B cell (primary cell): ENCODE results near the gene ARHGAP22. TPM values are rescaled to one million over a fixed set of nuclear protein-coding genes. Genes with fewer than 3 reads are reported as not detected.
A peak's percentile ranks its signal among the peaks of the same experiment; 100 is the strongest.

ENCODE experiments used
- ATAC-seq: fragments of 200-7000 bp; cut with Tn5 transposase; one replicate; pipeline ENCODE4 v1.10.0; 2021; ENCODE audit warnings: low read depth, mild to moderate bottlenecking, moderate number of reproducible peaks, moderate library complexity
- CTCF ChIA-PET: fragments of 350-600 bp; sonication (Branson Sonifier 250); formaldehyde crosslinking; loops from one replicate; lab custom pipeline; 2021; ENCODE audit warnings: antibody characterized with exemption, inconsistent platforms; lab: Charles Lee
- POLR2A ChIA-PET: fragments of 350-600 bp; sonication (Branson Sonifier 250); formaldehyde crosslinking; loops from one replicate; lab custom pipeline; 2021; ENCODE audit warnings: antibody characterized with exemption; lab: Charles Lee
- DNase-seq: peaks from one replicate; pipeline ENCODE4 v3.0.0; 2013
- H2AFZ ChIP-seq: 2 replicates; pipeline ENCODE4 v1.6.1; 2012; ENCODE audit warnings: mild to moderate bottlenecking, low read depth, low read length; ENCODE audit not compliant: insufficient read depth, poor library complexity, severe bottlenecking
- H3K27ac ChIP-seq, 2 donors: 1 replicate in 1 of 2; 2 replicates in 1 of 2; pipeline ENCODE4 v1.5.1; 2012 to 2013; ENCODE audit warnings: low read length in 2 of 2, mild to moderate bottlenecking in 2 of 2, moderate library complexity in 1 of 2
- H3K27me3 ChIP-seq, 4 experiments: fragments of 200-600 bp in 1 of 4; sonication (generic) in 1 of 4; replicated peaks in 1 of 4; 1 replicate in 2 of 4; 2 replicates in 2 of 4; pipeline versions ENCODE4 v1.6.1 to v1.7.0; 2013 to 2016; ENCODE audit warnings: low read length in 3 of 4, mild to moderate bottlenecking in 2 of 4, mixed read lengths in 1 of 4, moderate library complexity in 1 of 4; ENCODE audit not compliant: insufficient read depth in 4 of 4, control insufficient read depth in 3 of 4; ENCODE audit errors: control extremely low read depth in 1 of 4
- H3K36me3 ChIP-seq, 2 experiments: replicated peaks in 1 of 2; 1 replicate in 1 of 2; 2 replicates in 1 of 2; pipeline versions ENCODE4 v1.6.1 to v1.7.1; 2013; ENCODE audit warnings: low read length in 1 of 2; ENCODE audit not compliant: insufficient read depth in 2 of 2, control insufficient read depth in 1 of 2; ENCODE audit errors: control extremely low read depth in 1 of 2, extremely low read depth in 1 of 2
- H3K4me1 ChIP-seq, 2 donors: fragments of 200-600 bp in 1 of 2; sonication (generic) in 1 of 2; 1 replicate in 1 of 2; 2 replicates in 1 of 2; pipeline versions ENCODE4 v1.5.1 to v1.6.1; 2013 to 2017; ENCODE audit warnings: low read length in 2 of 2; ENCODE audit not compliant: control insufficient read depth in 2 of 2, insufficient read depth in 2 of 2
- H3K4me2 ChIP-seq: replicated peaks from 2 replicates; pipeline ENCODE3; 2012; ENCODE audit warnings: mild to moderate bottlenecking, low read depth, low read length; ENCODE audit not compliant: poor library complexity, severe bottlenecking
- H3K4me3 ChIP-seq, 5 experiments: fragments of 200-600 bp in 1 of 5; sonication (generic) in 1 of 5; 1 replicate in 3 of 5; 2 replicates in 2 of 5; pipeline versions ENCODE4 v1.5.1 to v1.7.0; 2011 to 2016; ENCODE audit warnings: low read length in 4 of 5, mild to moderate bottlenecking in 4 of 5, low read depth in 2 of 5, control low read depth in 1 of 5, moderate library complexity in 1 of 5; ENCODE audit not compliant: insufficient read depth in 1 of 5; ENCODE audit errors: control extremely low read depth in 1 of 5, extremely low read depth in 1 of 5
- H3K79me2 ChIP-seq: fragments of 200-600 bp; sonication (generic); one replicate; pipeline ENCODE4 v1.6.0; 2016; ENCODE audit warnings: low read length; ENCODE audit not compliant: control insufficient read depth, insufficient read depth
- H3K9ac ChIP-seq: fragments of 200-600 bp; sonication (generic); 2 replicates; pipeline ENCODE4 v1.6.1; 2017; ENCODE audit warnings: mild to moderate bottlenecking, low read length, moderate library complexity
- H3K9me3 ChIP-seq, 3 donors: one replicate each; pipeline versions ENCODE4 v1.6.1 to v1.7.1; 2013; ENCODE audit warnings: low read length in 2 of 3; ENCODE audit not compliant: control insufficient read depth in 2 of 3, insufficient read depth in 1 of 3; ENCODE audit errors: control extremely low read depth in 1 of 3
- H4K20me1 ChIP-seq: 2 replicates; pipeline ENCODE4 v1.6.0; 2012; ENCODE audit warnings: mild to moderate bottlenecking, low read length; ENCODE audit not compliant: insufficient read depth, control insufficient read depth, poor library complexity, severe bottlenecking
- H3K27ac Mint-ChIP-seq: one replicate; pipeline ENCODE4 v1.8.0; 2021; ENCODE audit warnings: mixed read lengths
- H3K27me3 Mint-ChIP-seq: one replicate; pipeline ENCODE4 v1.8.0; 2021; ENCODE audit warnings: mixed read lengths
- H3K4me1 Mint-ChIP-seq: one replicate; pipeline ENCODE4 v1.8.0; 2021; ENCODE audit warnings: mixed read lengths
- H3K4me3 Mint-ChIP-seq: one replicate; pipeline ENCODE4 v1.8.0; 2021; ENCODE audit warnings: mixed read lengths
- H3K9me3 Mint-ChIP-seq: one replicate; pipeline ENCODE4 v1.8.0; 2022; ENCODE audit warnings: mixed read lengths; ENCODE audit not compliant: insufficient read depth
- EZH2 ChIP-seq: IDR thresholded peaks from 2 replicates; pipeline ENCODE4 v1.6.1; 2012; ENCODE audit warnings: borderline replicate concordance, low read depth, mild to moderate bottlenecking, moderate library complexity, low read length; ENCODE audit not compliant: insufficient read depth, poor library complexity, severe bottlenecking
- WGBS: methylation state at CpG from one replicate; pipeline ENCODE4 v1.1.5; 2013; ENCODE audit warnings: missing lambda C conversion rate; ENCODE audit not compliant: insufficient coverage; 5-methylcytosine and 5-hydroxymethylcytosine counted together
- intact Hi-C: fragments of 100-400 bp; cut with micrococcal nuclease; formaldehyde crosslinking; loops from one replicate; pipeline ENCODE4 v1.10.0; 2022
- polyA plus RNA-seq: library from polyadenylated mRNA; depleted of rRNA; stranded (reverse); fragments of >200 nt; gene quantifications from 2 replicates; pipeline ENCODE4 v1.2.3, GENCODE V29; 2012
- total RNA-seq, 2 donors: library from RNA; stranded (reverse); fragments of 120-200 nt in 1 of 2; gene quantifications; 1 replicate in 1 of 2; 2 replicates in 1 of 2; pipeline versions ENCODE4 v1.2.3 to v1.2.4, GENCODE V29; 2013 to 2022
- TF ChIP-seq, protein P1 (sequence below): fragments of 200-600 bp; IDR thresholded peaks from one replicate; pipeline ENCODE4 v1.8.0; 2022; ENCODE audit warnings: antibody characterized with exemption, mild to moderate bottlenecking

Gene ARHGAP22
- total and polyA plus RNA-seq, 2 donors (not counting 1 experiment from before 2014, with no cell fraction given), result 1.9 to 2.0 TPM

DNA sequence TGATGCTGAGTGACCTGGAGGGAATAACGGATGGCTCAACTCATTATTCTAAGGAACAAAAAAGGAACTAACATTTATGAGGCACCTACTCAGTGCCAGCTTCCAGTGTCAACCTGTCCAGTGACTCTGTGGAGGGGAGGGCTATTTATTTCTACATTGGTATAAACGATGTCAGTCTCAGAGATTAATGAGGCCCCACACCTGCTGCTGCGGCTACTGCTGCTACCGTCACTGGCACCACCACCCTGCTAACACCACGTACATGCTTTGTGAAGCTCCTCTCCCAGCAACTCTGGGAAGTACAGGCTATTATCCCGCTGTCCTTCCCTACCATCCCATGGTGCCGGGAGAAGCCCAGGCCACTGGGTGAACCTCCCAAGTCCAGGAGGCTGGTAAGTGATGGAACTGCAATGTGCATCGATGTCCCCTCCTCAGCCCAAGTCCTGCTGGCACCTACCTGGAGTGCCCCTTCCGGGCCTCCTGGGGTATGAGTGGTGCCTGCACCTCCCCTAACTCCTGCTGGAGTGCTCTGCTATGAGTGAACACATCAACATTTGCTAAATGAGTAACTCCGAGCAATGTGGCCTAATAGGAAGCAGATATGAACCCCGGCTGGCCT lies 101.5 kb downstream of the ARHGAP22 start:
- Histone ChIP-seq H3K4me2 (no peak overlapping the region), H4K20me1 (no peaks in the 10 kb centered on the region), H2AFZ (no peak overlapping the region), H3K27me3 (no peaks in the 10 kb centered on the region), H3K9me3 (peaks cover 0 to 4% (median 0%) of the 10 kb centered on the region in 3 donors), H3K9ac (no peak overlapping the region), H3K79me2 (no peaks in the 10 kb centered on the region), H3K4me1 (peaks cover 0 to 3% of the 10 kb centered on the region in 2 donors), H3K4me3 (no peak overlapping the region), H3K36me3 (no peaks in the 10 kb centered on the region), H3K27ac (no peak overlapping the region)
- Mint-ChIP-seq H3K27me3 (no peaks in the 10 kb centered on the region), H3K27ac (peak overlapping the region; percentile 46), H3K9me3 (no peaks in the 10 kb centered on the region), H3K4me1 (peaks cover 7% of the 10 kb centered on the region), H3K4me3 (no peak overlapping the region)
- DNase-seq, result no peak
- ChIA-PET POLR2A (no interaction called here), CTCF (no interaction called here)
- no peak for ATAC-seq
- intact Hi-C loops, result no loop called here
- 92% methylated on average over 9 of the region's 11 CpGs for WGBS
- no peak for TF ChIP-seq EZH2
- TF ChIP-seq, protein P1, sequence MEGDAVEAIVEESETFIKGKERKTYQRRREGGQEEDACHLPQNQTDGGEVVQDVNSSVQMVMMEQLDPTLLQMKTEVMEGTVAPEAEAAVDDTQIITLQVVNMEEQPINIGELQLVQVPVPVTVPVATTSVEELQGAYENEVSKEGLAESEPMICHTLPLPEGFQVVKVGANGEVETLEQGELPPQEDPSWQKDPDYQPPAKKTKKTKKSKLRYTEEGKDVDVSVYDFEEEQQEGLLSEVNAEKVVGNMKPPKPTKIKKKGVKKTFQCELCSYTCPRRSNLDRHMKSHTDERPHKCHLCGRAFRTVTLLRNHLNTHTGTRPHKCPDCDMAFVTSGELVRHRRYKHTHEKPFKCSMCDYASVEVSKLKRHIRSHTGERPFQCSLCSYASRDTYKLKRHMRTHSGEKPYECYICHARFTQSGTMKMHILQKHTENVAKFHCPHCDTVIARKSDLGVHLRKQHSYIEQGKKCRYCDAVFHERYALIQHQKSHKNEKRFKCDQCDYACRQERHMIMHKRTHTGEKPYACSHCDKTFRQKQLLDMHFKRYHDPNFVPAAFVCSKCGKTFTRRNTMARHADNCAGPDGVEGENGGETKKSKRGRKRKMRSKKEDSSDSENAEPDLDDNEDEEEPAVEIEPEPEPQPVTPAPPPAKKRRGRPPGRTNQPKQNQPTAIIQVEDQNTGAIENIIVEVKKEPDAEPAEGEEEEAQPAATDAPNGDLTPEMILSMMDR, result no peak

GRCh38 chr10:48502791-48503190 lies 102.1 kb downstream of the ARHGAP22 start:
- no peaks in the 10 kb centered on the region for H3K27me3 Mint-ChIP-seq
- no peak overlapping the region for H3K9ac ChIP-seq
- no peaks in the 10 kb centered on the region for H3K36me3 ChIP-seq
- no peaks in the 10 kb centered on the region for H4K20me1 ChIP-seq
- H3K4me2 ChIP-seq, result no peak overlapping the region
- no peak overlapping the region for H2AFZ ChIP-seq
- DNase-seq (no peak), ATAC-seq (no peak)
- no peak overlapping the region for H3K27ac ChIP-seq
- H3K4me3 ChIP-seq, result no peak overlapping the region
- no peaks in the 10 kb centered on the region for H3K9me3 Mint-ChIP-seq
- 94% methylated on average over 9 of the region's 9 CpGs for whole genome bisulfite sequencing
- CTCF ChIA-PET, result no interaction called here
- H3K27ac Mint-ChIP-seq, result no peak overlapping the region
- H3K27me3 ChIP-seq, result no peaks in the 10 kb centered on the region
- peaks cover 0 to 4% (median 0%) of the 10 kb centered on the region in 3 donors for H3K9me3 ChIP-seq
- POLR2A ChIA-PET, result no interaction called here
- peaks cover 0 to 3% of the 10 kb centered on the region in 2 donors for H3K4me1 ChIP-seq
- intact Hi-C loops, result no loop called here
- no peak overlapping the region for H3K4me3 Mint-ChIP-seq
- H3K4me1 Mint-ChIP-seq, result peaks cover 7% of the 10 kb centered on the region
- TF ChIP-seq, protein P1, result no peak
- no peak for TF ChIP-seq EZH2
- H3K79me2 ChIP-seq, result no peaks in the 10 kb centered on the region
